HG03354 (cell line): ENCODE data around the gene PCDHAC2.

Source experiments
- ATAC-seq: cut with Tn5 transposase; IDR thresholded peaks from one replicate; pipeline ENCODE4 v1.9.1; 2021; ENCODE audit warnings: mild to moderate bottlenecking; ENCODE audit not compliant: unreplicated experiment, poor library complexity, severe bottlenecking

Gene PCDHAC2

GRCh38 chr5:140978983-140979382 lies 12.7 kb downstream of the PCDHAC2 start:
- ATAC-seq: no peak

DNA sequence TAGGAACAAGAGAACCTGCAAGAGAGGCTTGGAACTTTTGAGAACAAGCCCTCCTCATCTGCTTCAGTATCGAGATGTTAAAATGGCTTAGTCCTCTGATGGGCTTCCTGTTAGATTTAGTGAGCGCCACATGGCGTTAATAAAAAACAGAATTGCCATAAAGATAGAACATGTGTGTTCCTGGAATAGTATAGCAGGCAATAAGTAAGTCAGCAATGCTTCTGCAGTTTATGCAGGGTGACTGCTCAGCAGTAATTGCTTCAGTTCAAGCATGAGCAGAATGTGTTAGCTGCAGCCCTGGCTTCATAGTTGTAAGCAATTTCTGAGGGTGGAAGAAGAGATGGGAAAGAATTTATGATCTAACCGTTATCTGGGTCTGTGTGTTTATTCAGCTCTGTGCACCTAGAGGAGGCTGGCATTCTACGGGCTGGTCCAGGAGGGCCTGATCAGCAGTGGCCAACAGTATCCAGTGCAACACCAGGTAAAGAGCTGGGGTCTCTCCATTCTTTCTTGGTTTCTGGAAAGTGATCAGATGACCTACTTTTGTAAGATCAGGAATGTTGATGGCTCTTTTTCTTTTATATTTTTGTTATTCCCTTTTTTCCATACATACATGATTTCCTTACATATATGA lies 15.9 kb downstream of the PCDHAC2 start:
- ATAC-seq: no peak

DNA sequence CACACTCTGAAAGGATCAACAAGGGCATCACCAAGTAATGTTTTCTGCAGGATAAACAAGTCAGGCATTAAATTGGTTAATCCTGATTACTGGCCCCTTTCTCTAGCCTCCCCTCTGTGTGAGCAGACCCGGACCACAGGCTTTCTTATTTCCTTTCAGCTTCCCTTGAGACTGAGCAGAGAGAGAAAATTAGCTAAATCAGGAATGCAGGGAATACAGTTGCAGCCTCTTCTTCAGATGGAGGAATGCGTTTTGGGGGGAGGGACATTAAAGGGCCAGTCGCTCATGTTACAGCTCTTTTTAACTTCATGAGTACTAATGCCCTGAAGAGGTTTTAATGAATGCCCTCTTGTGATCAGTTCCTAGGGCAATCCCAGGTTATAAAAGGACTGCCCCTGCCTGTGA lies 19.8 kb downstream of the PCDHAC2 start:
- ATAC-seq: no peak

GRCh38 chr5:140988100-140988499 lies 21.8 kb downstream of the PCDHAC2 start:
- ATAC-seq: no peak

DNA sequence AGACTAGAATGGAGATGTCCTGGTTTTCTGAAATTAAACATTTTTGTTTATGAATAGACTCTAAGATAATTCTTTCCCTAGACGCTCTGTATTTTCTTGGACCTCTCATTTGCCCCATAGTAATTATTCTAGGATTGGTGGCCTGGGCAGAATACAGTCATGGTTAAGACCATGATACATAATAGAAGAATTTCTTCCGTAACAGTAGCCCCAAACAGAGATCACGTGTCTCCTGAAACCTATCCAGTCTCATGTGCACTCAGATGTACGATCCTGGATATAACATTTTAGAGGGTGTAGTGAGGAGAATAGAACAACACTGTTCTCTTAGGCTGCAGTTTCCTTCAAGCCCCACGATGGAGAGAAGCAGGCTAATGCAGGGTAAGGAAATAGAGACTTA lies 22.3 kb downstream of the PCDHAC2 start:
- ATAC-seq: no peak

DNA sequence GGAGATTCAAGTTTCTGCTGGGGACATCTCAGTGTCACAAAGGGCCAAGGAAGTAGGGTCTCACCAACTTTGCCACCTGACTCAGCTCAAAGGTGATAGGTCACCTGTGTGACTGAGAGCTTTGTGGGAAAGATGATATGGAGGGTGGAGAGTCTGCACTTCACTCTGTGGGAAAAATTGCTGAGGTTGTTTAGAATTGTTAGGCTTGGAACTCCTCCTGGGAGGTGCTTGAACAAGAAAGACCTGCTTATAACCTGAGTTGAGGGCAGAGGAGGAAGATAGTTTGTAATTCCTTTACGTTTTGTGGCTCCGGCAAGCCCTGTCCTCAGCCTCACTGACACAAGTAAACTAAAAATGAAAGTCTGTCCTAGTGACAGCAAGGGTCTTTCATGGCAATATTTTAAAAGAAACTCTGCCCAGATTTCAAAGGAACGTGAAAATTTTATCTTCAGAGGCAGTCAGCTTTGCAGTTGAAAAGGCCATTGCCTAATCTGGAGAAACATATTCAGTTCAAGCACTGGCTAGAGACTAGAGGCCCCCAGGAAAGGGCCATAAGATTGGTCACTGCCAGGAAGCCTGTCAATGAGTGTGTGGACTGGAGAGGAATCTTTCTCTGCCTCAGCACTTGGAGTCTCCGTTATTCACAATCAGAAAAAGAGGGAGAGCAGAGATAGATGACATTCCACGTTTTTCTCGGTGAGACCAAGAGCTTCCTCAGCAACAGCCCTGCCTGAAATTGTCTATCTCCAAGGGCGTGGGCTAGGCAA lies 23.2 kb downstream of the PCDHAC2 start:
- no peak for ATAC-seq

DNA sequence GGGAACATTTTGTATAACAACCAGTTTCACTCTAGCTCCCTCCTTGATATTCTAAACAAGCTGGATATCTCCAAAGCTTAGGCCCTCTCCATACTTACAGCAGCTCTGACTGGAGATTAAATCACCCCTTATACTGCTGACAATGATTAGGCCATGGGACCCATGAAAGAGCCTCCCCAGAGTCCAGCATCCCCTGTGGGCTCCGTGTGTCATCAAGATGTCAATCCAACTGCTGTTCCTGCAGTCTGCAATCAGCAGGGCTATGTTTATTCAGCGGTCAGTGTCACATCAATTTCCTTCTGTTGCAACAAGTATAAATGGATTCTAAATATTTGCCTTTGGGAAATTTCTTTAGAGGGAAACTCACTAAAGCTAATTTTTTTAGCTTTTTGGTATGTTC lies 26.6 kb downstream of the PCDHAC2 start:
- no peak for ATAC-seq

GRCh38 chr5:140996060-140996459 lies 29.8 kb downstream of the PCDHAC2 start:
- no peak for ATAC-seq

DNA sequence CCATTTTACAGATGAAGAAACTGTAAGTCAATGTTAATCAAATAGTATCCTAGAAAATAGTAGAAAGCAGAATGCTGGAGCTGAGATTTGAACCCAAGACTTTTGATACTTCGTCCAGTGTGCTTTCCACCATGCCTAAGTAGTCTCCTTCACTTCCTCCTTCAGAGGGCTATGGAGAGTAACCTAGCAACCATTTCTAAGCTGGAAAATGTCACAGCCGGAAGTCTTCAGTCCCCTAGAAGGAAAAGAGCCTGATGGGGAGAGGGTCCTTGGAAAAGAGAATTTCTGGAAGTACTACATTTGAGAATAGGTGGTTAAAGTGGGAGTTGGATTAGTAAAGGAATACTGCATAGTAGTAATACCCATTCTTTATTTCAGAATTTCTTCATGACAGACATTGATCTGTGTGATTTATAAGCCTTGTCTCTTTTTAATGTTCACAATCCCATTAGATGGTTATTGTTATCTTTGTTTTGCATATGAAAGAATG lies 32.7 kb downstream of the PCDHAC2 start:
- ATAC-seq: no peak

- no peak for ATAC-seq
Observed at GRCh38 chr5:141001446-141001843, 35.2 kb downstream of the PCDHAC2 start.

GRCh38 chr5:141001844-141002604 lies 35.7 kb downstream of the PCDHAC2 start:
- no peak for ATAC-seq

DNA sequence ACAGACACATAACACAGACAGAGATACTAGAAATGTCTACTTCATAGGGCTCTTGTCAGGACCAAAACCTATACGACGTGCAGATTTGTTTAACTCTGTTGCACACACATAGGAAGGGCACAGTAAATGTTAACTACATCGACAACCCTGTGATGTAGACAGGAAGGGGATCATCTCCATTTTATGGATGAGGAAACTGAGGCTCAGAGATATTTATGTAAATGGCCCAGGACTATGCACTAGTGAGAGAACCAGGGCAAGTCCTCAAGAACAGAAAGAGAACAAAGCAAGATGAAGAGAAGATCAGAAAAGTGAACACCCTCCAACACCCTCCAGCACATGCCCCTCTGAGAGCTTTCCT lies 36.3 kb downstream of the PCDHAC2 start:
- no peak for ATAC-seq

GRCh38 chr5:141003031-141003430 lies 36.8 kb downstream of the PCDHAC2 start:
- ATAC-seq: no peak

DNA sequence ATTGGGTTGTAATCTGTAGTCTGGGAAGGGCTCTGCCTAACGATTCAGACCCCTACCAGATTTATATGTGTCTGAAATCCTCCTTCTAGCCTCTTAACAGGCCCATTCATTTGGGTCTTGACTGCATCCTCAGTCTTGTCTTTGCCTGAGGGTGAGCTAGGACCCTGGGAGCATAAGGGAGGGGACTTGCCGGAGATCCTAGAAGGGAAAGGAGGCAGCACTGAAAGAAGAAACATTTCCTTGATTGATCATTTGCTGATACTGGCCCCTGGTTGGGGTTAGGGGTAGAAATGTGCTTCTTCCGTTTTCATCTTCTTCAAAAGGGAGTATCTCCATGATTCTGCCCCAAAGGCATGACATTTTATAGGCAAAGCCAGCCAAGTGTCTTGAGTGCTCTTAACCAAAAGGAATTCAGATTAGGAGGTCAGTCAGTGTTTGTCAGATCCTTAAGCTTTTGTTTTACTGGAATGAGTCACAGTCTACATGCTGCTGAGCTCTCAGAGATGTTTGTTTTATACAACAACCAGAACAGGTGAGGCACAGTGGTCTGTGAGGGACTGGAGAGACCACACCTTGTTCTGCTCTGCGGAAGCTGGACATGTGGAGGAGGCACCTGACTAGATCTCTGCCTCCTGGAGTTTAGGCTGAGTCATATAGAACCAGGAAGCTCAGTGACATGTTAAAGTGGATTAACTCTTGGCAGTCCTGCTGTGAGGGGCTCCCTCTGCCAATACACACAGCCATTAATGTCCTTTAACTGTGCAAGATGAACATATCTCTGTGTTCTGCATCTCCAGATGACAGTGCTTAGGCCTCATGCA lies 37.7 kb downstream of the PCDHAC2 start:
- ATAC-seq: no peak

- no peak for ATAC-seq
Observed at GRCh38 chr5:141007791-141008190, 41.5 kb downstream of the PCDHAC2 start.

DNA sequence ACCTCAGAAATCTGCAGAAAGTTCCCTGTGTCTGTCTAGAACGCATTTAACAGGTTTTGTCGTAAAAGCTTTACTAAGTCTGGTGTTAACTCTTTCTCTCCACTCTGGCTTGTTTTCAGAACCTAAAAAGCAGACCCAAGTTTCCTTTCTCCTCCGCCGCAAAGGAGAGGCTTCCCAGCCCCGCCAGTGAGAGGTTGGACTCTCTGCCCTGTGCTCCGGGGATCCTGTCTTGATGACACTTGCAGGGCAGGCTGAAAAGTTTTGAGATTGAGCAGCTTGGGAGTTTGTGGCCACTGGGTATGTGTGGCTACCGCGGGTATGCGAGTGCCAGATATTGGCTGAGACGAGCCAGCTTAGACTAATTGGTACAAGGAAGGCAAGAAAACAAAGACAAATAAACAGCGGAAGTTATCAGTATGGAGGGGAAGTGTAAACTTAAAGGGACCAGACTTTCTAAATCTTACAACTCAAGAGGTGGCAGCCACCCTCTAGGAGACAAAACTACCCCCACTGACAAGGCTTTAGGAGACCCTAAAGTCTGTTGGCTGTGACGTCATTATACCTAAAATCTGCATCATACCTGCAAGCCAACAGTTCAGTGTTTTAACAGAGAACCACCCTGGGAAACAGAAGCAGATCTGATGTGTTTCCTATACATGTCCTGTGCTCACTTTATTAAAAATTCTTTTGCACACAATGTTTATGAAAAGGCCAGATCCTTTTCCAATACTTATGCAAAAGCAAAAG lies 43.9 kb downstream of the PCDHAC2 start:
- no peak for ATAC-seq

GRCh38 chr5:141017943-141018342 lies 51.7 kb downstream of the PCDHAC2 start:
- ATAC-seq: no peak
